Measurements from ENCODE around the gene CFAP58. TPM values are rescaled to one million over a fixed set of nuclear protein-coding genes. Genes with fewer than 3 reads are reported as not detected.
A peak's percentile ranks its signal among the peaks of the same experiment; 100 is the strongest.

The CFAP58 gene
- total RNA-seq, 4 donors from 2014 or later, result 0.13 to 0.36 (median 0.27) TPM; not detected in 1

- peak overlapping the region; percentile 82 to 97 (median 92) for H3K27ac ChIP-seq
- TF ChIP-seq CTCF (IDR thresholded peaks at IDR 0.05 in 4 of 5, conservative IDR thresholded peaks at IDR 0.05 in 1 of 5) (no peak), POLR2A (IDR thresholded peaks at IDR 0.05) (no peak)
- H3K27me3 ChIP-seq, result no peaks in the 10 kb centered on the region
- peaks cover 76 to 88% of the 10 kb centered on the region in 2 donors for H3K4me1 ChIP-seq
- no peaks in the 10 kb centered on the region for H3K9me3 ChIP-seq
- DNase-seq (no peak), ATAC-seq (no peak)
- in situ Hi-C loops (cut with MboI; ENCODE audit: low sequenced_read_pairs in 4 of 4), result no loop called here
- intact Hi-C loops (cut with DNase I; ENCODE audit: low total_unique reads), result no loop called here
- no peaks in the 10 kb centered on the region for H3K36me3 ChIP-seq
- H3K4me3 ChIP-seq, result peak overlapping the region in 2 of 4 donors; percentile 13 to 19
These were observed 25.6 kb upstream of the CFAP58 start for GRCh38 chr10:104327745-104328645.

GRCh38 chr10:104328646-104328895 lies 25.1 kb upstream of the CFAP58 start:
- TF ChIP-seq CTCF (IDR thresholded peaks at IDR 0.05 in 4 of 5, conservative IDR thresholded peaks at IDR 0.05 in 1 of 5) (no peak), POLR2A (IDR thresholded peaks at IDR 0.05) (no peak)
- peak overlapping the region in 2 of 4 donors; percentile 12 to 19 for H3K4me3 ChIP-seq
- H3K36me3 ChIP-seq, result no peaks in the 10 kb centered on the region
- H3K9me3 ChIP-seq, result no peaks in the 10 kb centered on the region
- H3K27ac ChIP-seq, result peak overlapping the region; percentile 82 to 97 (median 92)
- H3K27me3 ChIP-seq, result no peaks in the 10 kb centered on the region
- DNase-seq (no peak), ATAC-seq (no peak)
- H3K4me1 ChIP-seq, result peaks cover 74 to 83% of the 10 kb centered on the region in 2 donors
- intact Hi-C loops (cut with DNase I; ENCODE audit: low total_unique reads) (no loop called here), in situ Hi-C loops (cut with MboI; ENCODE audit: low sequenced_read_pairs in 4 of 4) (no loop called here)

- peaks cover 74 to 81% of the 10 kb centered on the region in 2 donors for H3K4me1 ChIP-seq
- no peaks in the 10 kb centered on the region for H3K9me3 ChIP-seq
- no peaks in the 10 kb centered on the region for H3K27me3 ChIP-seq
- peak overlapping the region in 3 of 4 donors; percentile 12 to 26 (median 19) for H3K4me3 ChIP-seq
- no peaks in the 10 kb centered on the region for H3K36me3 ChIP-seq
- peak overlapping the region; percentile 82 to 97 (median 92) for H3K27ac ChIP-seq
- ATAC-seq (peak; percentile 73 to 78), DNase-seq (peak; percentile 42 to 81)
- intact Hi-C loops (cut with DNase I; ENCODE audit: low total_unique reads), result loop anchor here (1.0 kb wide), 1 partner anchor 19 kb away; no protein-coding TSS in a partner anchor
- TF ChIP-seq CTCF (IDR thresholded peaks at IDR 0.05 in 4 of 5, conservative IDR thresholded peaks at IDR 0.05 in 1 of 5) (no peak), POLR2A (IDR thresholded peaks at IDR 0.05) (peak; percentile 27 to 42)
- in situ Hi-C loops (cut with MboI; ENCODE audit: low sequenced_read_pairs in 4 of 4), result no loop called here
These were observed 24.5 kb upstream of the CFAP58 start for GRCh38 chr10:104328896-104329710.

DNA sequence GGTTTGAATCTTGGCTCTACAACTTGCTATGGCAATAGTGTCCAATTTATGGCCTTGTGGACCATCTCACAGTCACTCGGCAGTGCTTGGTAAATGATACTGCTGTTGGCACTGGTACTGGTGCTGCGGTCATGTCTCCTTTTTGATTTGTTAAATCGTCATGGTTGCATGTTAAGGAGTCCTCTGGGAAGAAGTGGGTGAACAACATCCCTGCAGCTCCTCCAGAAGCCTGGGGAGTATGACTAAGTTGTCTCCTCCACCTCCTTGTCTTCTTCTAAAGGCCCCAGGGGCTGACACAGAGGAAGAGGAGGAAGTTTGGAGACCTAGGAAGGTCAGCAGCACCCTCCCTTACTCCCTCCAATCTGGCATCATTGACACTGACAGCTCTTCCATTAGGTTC lies 23.9 kb upstream of the CFAP58 start:
- H3K9me3 ChIP-seq, result no peaks in the 10 kb centered on the region
- in situ Hi-C loops (cut with MboI; ENCODE audit: low sequenced_read_pairs in 4 of 4) (no loop called here), intact Hi-C loops (cut with DNase I; ENCODE audit: low total_unique reads) (loop anchor here (1.0 to 10.0 kb wide), 2 partner anchors 19 to 415 kb away; partner anchors contain the start of gene STN1)
- peak in 1 of 2 donors; percentile 57 for DNase-seq
- H3K4me3 ChIP-seq, result peak overlapping the region in 2 of 4 donors; percentile 14 to 26
- no peaks in the 10 kb centered on the region for H3K36me3 ChIP-seq
- peaks cover 73 to 86% of the 10 kb centered on the region in 2 donors for H3K4me1 ChIP-seq
- H3K27ac ChIP-seq, result peak overlapping the region; percentile 82 to 97 (median 92)
- no peaks in the 10 kb centered on the region for H3K27me3 ChIP-seq
- TF ChIP-seq POLR2A (IDR thresholded peaks at IDR 0.05) (no peak), CTCF (IDR thresholded peaks at IDR 0.05 in 4 of 5, conservative IDR thresholded peaks at IDR 0.05 in 1 of 5) (no peak)
- peak; percentile 42 to 61 for ATAC-seq
